ENCODE data around the gene MYOZ3. TPM values are rescaled to one million over a fixed set of nuclear protein-coding genes. Genes with fewer than 3 reads are reported as not detected.
A peak's percentile ranks its signal among the peaks of the same experiment; 100 is the strongest.

MYOZ3 gene
- total and polyA plus RNA-seq, 10 of the 15 experiments (the other 5 are each of a cell fraction or from before 2014, with no cell fraction given): 0.04 to 1.1 (median 0.10) TPM; not detected in 4

GRCh38 chr5:150625831-150626746 is 35.0 kb upstream of the MYOZ3 start (continued):
- TF ChIP-seq HDAC6 (IDR thresholded peaks at IDR 0.05; ENCODE audit: unreplicated experiment) (no peak), FOXK2 (IDR thresholded peaks at IDR 0.05) (no peak; the same call in 1 of the 2 replicates), ESRRA (IDR thresholded peaks at IDR 0.05; ENCODE audit: low read length) (no peak), RAD51 (IDR thresholded peaks at IDR 0.05) (peak; percentile 25; the same call in 1 of the 2 replicates), SKIL (IDR thresholded peaks at IDR 0.05; ENCODE audit: low read depth, poor library complexity, severe bottlenecking) (peak; percentile 75), ZNF687 (IDR thresholded peaks at IDR 0.05) (0 out of 2 replicates have a peak, but pooled peaks have one; percentile 28), DPF2 (IDR thresholded peaks at IDR 0.05) (peak; percentile 98), PAX8 (IDR thresholded peaks at IDR 0.05) (no peak), USF2 (IDR thresholded peaks at IDR 0.05; ENCODE audit: borderline replicate concordance, low read depth, low read length) (no peak), NR2C2 (IDR thresholded peaks at IDR 0.05; ENCODE audit: borderline replicate concordance, control insufficient read depth, insufficient read length, low read depth) (no peak), RELB (IDR thresholded peaks at IDR 0.05; ENCODE audit: low read depth) (peak; percentile 96), USF1 (IDR thresholded peaks at IDR 0.05; ENCODE audit: borderline replicate concordance, extremely low read length, insufficient read depth, low read depth, low read length) (no peak)
